GM19035 (cell line): ENCODE results near the gene IQCF6.
"Not testable (repeated sequence)": the region's sequence is repeated elsewhere in the genome, so short reads cannot be mapped to it uniquely, and the experiment has no call there.

Experiments
- ATAC-seq: cut with Tn5 transposase; IDR thresholded peaks from one replicate; pipeline ENCODE4 v1.9.1; 2021; ENCODE audit not compliant: unreplicated experiment

Gene IQCF6

DNA sequence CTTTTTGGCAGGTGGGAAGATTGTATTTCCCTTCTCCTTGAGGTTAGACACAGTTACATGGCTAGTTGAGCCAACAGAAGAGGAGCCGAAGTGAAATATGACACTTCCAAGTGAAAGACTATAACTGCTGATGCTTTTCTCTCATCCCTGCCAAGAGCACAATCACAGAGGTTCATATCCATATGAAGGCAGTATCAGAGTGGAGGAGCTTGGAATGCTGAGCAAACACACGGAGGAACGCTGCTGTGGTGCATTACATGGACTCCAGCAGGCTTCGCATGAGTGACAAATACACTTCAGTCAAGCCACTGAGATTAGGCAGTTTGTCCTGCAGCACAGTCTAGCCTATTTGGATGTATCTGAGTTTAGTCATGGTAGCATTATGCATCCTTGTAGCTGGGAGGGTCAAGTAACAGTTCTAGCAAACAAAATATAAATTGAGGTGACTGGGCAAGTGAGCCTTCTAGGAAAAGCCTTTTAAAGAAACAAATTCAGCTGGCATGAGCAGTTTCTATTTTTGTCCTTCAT lies 5.4 kb downstream of the IQCF6 start:
- no peak for ATAC-seq

DNA sequence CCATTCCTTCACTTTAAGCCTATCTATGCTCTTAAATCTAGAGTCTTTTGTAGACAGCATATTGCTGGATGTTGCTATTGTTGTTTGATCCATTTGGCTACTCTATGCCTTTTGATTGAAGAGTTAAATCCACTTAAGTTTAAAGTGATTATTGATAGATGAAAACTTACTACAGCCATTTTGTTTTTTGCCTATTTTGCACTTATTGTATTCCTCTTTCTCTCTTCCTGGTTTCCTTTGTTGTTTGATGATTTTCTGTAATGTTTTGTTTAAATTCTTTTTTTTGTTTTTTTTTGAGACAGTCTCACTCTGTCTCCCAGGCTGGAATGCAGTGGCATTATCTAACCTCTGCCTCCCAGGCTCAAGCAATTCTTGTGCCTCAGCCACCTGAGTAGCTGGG lies 19.8 kb downstream of the IQCF6 start:
- ATAC-seq, result no peak

DNA sequence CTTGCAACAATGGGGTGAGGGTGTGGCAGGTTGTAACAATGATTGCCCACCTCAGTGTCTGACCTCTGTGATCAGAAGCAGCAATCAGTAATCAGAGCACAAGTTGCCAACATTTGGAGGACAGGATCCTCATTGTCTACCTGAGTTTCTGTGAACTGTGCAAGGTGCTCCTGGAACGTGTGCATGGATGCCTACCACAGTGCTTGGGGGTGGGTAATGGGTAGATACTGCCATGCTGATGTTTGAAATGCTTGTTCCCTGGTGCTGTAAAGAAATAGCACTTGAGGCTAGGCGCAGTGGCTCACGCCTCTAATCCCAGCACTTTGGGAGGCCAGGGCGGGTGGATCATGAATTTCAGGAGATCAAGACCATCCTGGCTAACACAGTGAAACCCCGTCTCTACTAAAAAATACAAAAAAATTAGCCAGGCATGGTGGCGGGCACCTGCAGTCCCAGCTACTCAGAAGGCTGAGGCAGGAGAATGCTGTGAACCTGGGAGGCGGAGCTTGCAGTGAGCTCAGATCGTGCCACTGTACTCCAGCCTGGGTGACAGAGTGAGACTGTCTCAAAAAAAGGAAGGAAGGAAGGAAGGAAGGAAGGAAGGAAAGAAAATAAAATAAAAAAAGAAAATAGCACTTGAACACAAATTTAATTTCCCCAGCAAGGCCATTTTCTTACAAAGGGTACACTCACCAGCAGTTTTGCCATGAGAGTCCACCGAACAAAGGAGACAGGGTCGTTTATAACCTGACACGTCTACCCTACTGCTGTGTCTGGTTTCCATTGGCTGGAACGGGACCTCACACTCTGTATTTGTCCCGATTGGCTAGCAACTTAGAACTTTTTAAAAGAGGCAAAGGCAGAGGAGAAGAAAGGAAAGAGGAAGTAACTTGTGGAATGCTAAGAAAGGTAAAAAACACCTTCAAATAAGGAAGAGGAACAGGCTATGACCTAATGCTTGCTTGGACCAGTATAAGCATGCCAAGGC lies 25.0 kb downstream of the IQCF6 start:
- not testable (repeated sequence) for ATAC-seq

DNA sequence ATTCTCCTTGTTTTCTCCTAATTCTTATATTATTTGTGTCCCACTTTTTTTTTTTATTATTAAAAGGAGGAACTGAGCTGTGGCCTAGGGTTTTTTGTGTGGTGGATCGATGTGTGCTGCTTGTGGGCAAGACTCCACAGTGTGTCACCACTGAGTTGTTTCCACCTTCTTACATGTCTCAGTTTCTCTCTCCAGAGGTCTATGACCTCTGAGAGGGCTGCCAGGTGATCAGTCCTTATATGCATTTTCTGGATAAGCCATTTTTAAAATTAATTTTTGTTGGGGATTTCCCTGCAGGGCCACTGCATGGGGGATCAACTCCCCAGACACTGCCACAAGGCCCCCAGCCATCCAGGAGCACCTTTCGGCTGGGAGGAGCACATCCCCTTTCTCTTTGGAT lies 27.8 kb downstream of the IQCF6 start:
- no peak for ATAC-seq

DNA sequence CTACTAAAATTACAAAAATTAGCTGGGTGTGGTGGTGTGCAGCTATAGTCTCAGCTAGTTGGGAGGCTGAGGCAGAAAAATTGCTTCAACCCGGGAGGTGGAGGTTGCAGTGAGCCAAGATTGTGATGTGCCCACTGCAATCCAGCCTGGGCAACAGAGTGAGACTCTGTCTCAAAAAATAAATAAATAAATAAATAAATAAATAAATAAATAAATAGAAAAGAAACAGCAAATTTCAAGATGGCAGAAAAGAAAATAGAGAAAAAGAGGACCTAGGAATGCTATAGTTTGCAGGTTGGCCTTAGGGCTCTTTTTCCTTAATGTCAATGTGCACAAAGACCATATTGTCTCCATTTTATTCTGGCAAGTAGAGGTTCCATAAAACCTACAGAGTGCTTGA lies 28.2 kb downstream of the IQCF6 start:
- ATAC-seq, result no peak

DNA sequence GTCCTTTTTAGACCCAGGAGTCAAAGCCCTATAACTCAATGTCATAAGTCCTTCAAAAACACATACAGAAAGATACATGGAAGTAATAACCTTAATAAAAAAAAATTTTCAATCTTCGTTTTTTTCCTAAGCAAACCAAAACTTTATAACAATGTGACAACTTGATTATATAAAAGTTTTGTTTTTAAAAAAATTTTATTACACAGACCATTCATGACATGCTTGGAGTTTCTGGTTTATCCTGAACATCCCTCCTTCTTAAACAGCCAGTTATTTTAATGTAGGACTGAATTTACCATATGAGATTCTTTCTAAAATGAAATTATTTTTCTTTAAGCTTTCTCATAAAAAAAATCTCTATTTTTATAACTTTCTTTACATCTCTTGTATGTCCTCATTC lies 30.7 kb downstream of the IQCF6 start:
- ATAC-seq, result no peak

DNA sequence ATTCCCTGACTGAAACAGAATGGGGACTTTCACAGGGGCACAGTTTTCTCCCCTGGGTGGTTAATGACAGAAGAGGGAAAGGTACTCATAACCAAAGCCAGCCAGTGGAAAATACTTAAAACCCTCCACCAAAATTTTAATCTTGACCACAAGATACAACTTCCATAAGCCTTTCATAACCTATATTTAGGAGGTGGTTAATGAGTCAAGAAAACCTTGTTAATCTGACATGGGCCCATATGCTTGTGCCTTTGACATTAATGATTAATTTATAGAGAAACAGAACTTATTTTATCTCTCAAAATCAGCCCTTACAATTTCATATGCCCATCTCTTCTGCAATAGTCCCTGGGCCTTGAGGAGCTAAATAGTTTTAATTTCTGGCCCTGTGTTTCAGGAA lies 31.2 kb downstream of the IQCF6 start:
- ATAC-seq, result no peak

DNA sequence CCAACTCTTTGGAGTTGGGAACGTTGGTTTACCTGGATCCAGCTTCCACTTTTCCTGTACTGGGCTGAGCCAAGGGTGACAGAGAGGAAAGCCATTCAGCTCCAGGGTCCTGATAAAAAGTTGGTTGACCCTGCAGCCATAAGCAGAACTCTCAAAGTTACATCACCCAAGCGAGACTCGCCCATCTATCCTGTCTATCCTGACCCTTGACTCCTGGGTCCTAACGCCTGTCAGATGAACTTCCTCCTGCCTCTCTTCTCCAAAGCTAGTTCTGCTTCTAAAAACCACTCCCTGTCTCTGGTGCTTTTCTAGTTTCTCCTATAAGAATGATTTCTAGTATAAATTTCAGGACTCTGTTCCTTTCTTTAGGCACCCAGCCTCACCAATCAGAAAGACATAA lies 36.1 kb downstream of the IQCF6 start:
- not testable (repeated sequence) for ATAC-seq

DNA sequence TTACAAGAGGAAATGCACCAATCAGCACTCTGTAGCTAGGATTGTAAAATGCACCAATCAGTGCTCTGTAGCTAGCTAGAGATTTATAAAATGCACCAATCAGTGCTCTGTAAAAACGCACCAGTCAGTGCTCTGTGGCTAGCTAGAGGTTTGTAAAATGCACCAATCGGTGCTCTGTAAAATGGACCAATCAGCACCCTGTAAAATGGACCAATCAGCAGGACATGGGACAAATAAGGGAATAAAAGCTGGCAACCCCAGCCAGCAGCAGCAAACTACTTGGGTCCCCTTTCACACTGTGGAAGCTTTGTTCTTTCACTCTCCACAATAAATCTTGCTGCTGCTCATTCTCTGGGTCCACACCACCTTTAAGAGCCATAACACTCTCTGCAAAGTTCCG lies 36.7 kb downstream of the IQCF6 start:
- ATAC-seq, result not testable (repeated sequence)

DNA sequence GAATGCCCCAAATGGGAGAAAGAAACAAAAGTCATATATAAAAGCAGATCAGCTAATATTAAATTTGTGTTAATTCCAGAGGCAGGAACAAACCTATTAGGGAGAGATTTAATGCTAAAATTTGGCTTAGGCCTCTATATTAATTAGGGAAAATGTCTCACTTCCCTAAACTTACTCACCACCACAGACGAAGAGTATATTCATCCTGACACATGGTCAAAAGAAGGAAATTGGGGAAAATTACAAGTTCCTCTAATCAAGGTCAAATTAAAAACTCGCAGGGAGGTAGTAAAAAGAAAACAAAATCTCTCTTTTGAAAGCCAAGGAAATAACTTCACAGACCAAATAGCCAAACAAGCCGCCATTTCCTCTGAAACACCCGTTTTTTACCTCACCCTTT lies 39.9 kb downstream of the IQCF6 start:
- no peak for ATAC-seq

DNA sequence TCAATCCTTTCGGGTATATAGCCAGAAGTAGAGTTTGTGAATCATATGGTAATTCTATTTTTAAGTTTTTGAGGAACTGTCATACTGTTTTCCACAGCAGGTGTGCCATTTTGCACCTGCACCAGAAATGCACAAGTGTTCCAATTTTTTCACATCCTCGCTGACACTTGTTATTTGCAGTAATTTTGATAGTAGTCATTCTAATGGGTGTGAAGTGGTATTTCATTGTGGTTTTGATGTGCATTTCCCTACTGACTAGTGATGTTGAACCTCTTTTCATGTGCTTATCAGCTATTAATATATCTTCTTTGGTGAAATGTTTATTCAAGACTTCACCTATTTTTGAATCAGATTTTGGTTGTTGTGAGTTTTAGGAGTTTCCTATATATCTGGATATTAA lies 43.1 kb downstream of the IQCF6 start:
- no peak for ATAC-seq

DNA sequence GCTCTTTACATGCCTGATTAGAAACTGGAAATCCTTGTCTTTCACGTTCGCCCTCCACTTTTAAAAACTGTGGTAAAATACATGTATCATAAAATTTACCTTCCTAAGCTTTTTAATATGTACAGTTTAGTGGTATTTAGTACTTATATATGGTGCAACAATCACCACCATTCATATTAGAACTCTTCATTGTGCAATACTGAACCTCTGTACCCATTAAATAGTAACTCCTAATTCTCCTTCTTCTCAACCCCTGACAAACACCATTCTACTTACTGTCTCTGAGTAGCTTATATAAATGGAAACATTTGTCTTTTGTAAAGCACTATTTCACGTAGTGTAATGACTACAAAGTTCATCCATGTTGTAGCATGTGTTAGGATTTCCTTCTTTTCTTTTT lies 44.0 kb downstream of the IQCF6 start:
- ATAC-seq, result no peak

DNA sequence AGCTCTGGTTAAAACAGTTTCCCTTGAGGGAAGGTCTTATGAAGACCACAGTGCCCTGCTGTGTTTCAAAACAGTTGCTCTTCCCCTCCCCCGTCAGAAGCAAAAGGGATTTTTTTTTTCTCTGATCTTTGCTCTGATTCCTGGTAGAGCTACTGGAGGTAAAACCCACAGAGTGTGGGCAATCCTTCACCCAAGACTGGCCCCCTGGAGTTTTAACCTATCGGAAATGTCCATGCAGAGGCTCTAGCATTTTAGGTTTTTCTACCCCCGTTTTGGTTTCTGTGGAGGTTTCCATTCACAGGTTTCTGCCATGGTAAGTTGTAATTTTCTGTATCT lies 44.5 kb downstream of the IQCF6 start:
- no peak for ATAC-seq

DNA sequence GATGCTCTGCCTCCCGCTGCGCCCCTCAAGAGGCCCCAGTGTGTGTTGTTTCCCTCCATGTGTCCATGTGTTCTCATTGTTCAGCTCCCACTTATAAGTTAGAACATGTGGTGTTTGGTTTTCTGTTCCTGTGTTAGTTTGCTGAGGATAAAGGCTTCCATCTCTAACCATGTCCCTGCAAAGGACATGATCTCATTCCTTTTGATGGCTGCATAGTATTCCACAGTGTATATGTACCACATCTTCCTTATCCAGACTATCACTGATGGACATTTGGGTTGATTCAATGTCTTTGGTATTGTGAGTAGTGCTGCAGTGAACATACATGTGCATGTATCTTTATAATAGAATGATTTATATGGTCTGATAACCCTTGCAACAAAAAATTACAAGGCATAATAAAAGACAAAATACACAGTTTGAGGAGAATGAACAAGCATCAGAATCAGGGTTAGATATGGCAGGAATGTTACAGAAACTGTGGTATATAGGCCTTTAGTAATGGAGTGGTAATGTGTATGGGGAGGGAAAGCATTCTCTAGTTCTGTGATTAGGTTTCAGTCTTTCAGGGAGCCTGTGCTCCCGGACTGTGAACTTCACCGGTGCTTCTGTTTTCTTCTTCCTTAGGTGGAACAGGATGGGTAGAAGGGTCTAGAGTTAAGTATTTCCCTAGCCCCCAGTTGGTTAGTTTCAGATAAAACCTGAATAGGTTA lies 45.0 kb downstream of the IQCF6 start:
- no peak for ATAC-seq

DNA sequence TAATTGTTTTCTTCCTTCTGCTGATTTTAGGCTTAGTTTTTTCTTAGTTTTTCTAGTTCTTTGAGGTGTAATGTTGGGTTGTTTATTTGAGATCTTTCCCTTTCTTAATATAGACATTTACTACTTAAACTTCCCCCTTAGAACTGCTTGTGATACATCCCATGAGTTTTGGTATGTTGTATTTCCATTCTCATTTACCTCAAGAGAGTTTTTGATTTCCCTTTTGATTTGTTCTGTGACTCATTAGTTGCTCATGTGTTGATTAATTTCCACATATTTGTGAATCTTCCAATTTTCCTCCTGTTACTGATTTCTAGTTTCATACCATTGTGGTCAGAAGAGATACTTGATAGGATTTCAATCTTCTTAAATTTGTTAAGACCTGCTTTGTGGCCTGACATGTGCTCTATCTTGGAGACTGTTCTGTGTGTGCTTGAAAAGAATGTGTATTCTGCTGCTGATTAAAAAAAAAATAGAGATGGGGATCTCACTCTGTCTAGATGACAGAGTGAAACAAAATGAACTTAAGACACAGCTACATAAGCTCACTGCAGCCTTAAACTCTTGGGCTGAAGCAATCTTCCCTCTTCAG lies 49.9 kb downstream of the IQCF6 start:
- no peak for ATAC-seq
